LNCaP clone FGC (cell line): ENCODE results near the gene STK40.

Source experiments
- DNase-seq: peaks from one replicate; pipeline ENCODE4 v3.0.0-alpha.2; 2011; ENCODE audit warnings: low read depth
- H3K4me3 ChIP-seq: 2 replicates; pipeline ENCODE4 v1.5.1; 2011; ENCODE audit warnings: mild to moderate bottlenecking, low read depth, low read length, control low read depth
- TF ChIP-seq, protein P1 (sequence below): IDR thresholded peaks from 2 replicates; pipeline ENCODE4 v1.5.1; 2012; ENCODE audit warnings: mild to moderate bottlenecking; ENCODE audit not compliant: control insufficient read depth, insufficient read depth; ENCODE audit errors: extremely low read depth

Gene STK40

DNA sequence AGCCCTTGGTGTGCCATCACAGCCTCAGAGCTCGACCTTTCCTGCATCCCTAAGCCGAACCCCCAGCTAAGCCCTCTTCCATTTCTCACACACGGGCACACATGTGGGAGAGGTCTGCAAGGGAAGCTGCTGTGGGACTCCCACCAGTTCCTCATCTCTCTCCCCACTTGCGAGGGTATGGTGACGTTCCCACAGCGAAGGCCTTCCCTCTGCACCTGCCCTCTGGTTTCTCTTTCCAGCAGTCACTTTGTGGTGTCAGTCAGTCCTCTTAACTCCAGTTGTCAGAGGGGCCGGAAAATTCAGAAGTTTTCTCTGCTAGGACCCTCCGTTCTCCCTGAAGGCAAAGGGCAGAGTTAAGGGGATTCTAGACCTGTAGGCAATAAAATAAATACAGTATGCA lies 5.5 kb upstream of the STK40 start:
- H3K4me3 ChIP-seq: no peak overlapping the region
- TF ChIP-seq, protein P1, sequence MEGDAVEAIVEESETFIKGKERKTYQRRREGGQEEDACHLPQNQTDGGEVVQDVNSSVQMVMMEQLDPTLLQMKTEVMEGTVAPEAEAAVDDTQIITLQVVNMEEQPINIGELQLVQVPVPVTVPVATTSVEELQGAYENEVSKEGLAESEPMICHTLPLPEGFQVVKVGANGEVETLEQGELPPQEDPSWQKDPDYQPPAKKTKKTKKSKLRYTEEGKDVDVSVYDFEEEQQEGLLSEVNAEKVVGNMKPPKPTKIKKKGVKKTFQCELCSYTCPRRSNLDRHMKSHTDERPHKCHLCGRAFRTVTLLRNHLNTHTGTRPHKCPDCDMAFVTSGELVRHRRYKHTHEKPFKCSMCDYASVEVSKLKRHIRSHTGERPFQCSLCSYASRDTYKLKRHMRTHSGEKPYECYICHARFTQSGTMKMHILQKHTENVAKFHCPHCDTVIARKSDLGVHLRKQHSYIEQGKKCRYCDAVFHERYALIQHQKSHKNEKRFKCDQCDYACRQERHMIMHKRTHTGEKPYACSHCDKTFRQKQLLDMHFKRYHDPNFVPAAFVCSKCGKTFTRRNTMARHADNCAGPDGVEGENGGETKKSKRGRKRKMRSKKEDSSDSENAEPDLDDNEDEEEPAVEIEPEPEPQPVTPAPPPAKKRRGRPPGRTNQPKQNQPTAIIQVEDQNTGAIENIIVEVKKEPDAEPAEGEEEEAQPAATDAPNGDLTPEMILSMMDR: no peak
- DNase-seq: no peak

DNA sequence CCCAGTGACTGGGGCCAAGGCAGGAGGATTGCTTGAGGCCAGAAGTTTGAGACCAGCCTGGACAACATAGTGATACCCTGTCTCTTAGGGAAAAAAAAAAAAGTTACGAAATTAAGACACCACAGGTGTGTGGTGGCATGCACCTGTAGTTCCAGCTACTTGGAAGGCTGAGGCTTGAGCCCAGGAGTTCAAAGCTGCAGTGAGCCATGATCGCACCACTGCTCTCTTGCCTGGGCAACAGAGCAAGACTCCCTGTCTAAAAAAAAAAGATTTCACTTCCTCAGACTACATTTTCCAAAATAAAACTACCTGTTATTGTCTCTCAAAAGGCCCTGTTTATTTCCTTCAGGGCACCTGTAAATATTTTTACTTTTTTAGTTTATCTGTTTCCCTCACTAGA lies 4.7 kb upstream of the STK40 start:
- DNase-seq: no peak
- no peak overlapping the region for H3K4me3 ChIP-seq
- TF ChIP-seq, protein P1: no peak

DNA sequence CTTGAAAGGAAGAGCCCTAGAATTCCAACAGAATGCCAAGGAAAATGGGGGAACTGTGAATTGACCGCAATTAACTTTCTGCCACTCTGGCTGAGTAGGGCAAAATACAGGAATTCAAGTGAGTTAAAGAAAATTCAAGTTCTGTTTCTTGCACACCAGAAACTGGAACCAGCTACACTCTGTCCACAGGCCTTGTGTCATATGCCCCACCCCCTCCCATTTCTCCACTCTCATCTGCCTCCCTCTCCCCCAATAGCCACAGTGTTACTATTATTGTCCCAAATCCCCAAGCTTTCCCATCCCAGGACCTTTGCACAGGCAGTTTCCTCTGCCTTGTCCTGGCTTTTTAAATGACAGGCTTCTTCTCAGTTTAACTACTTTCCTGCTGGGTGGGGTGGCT lies 4.3 kb upstream of the STK40 start:
- no peak overlapping the region for H3K4me3 ChIP-seq
- TF ChIP-seq, protein P1: no peak
- no peak for DNase-seq

DNA sequence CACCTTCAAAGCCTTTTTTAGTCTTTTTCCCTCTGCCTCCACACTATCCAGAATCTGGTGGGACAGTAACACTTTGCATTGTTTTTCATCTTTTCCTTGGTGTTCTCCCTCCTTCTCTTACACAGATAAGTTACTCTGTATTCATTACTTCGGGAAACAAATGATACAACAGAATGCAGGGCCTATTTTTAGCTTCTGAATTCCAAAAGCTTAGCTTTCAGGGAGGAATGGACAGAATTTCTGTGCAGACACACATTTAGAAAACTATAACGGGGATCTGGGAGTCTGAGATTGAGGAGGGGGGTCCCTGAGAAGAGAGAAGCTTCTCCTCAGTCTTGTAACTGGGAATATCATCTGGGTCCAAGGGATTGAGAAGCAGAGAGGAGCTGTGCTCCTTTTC lies 3.5 kb upstream of the STK40 start:
- TF ChIP-seq, protein P1: no peak
- no peak for DNase-seq
- no peak overlapping the region for H3K4me3 ChIP-seq

DNA sequence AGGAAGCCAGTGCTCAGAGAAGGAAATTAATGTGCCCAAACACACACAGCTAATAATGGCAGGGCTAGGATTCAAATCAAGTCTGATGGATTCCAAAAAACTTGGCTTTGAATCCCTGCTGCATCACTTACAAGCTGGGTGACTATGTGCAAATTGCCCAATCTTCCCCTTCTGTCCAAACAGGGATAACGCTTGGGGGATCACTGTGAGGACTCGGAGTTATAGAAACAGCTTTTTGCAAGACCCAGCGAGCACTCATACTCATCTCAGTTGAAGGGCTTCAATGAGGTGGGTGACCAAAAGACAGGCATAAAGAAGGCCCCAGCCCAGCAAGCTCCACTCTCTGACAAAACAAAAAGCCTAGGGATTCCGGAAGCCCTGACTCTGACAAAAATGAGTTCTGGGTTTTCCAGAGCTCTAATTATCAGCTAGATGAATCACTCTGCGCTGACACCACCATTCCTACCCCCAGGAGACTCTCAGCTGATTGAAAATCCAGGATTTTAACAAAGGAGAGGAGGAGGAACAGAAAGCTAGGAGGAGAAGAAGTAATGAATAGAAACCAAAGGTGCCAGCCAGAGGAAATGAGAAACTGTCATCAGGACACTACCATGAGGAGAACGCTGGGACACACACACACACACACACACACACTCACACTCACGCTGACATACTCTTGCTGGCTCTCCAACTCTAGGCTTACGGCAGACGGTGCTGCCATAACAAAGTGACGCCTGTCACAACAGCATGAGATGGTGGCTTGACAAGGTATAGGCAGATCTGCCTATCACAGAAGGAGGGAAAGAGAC lies 1.6 kb upstream of the STK40 start:
- no peak for DNase-seq
- TF ChIP-seq, protein P1: no peak
- H3K4me3 ChIP-seq: peak overlapping the region; percentile 59

DNA sequence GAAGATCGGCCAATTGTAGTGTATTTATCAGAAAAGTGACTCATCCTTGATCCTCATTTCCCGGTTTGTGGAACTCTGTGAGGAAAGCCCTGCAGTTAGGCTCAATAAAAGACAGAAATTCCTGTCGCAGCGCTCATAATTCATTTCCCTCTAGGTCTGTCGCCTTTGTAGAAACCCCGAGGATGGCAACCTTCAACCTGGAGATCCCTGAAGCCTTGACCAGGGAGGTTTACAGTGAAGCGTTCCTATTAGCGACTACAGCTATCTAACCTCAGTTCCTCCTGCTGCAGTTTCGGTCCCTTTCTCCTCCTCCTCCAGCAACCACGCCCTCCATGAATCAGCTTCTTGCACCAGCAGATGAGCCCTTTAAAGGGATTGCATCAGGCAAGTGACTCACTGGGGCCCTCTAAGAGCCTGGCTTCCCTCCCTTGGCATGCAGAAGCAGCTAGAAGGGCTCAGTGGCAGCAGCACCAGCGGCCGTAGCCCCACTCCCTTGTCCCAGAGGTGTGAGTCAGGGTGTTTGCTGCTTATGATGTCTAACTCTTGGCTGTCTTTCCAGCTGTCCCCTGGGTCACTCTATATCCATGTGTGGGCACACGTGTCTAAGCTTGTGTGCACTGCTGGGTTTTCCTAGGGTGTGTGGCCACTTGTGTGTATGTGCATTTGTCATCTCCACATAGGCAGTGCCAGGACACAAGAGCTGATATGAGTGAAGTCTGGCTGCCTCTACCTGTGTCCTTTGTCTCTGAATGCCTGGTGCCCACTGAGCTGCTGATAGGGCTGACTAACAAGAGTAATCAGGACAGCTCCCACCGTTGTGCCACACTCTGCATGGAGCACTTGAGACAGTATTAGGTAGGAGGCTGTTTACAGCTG lies 779 bp upstream of the STK40 start:
- TF ChIP-seq, protein P1: no peak
- peak; percentile 97 for DNase-seq

More for the DNA sequence above, 779 bp upstream of the STK40 start:
- peak overlapping the region; percentile 59 for H3K4me3 ChIP-seq
